HL-60 (cell line): ENCODE measurements around the gene SPEN.

Experiments
- DNase-seq, 2 experiments: peaks; one replicate each; pipeline ENCODE4 v3.0.0-alpha.2; 2010 to 2020; ENCODE audit warnings: low read depth in 1 of 2, low spot score in 1 of 2
- H3K27ac ChIP-seq: fragments of 250-450 bp; sonication (Bioruptor Pico); replicated peaks from 2 replicates; pipeline ENCODE4 v1.5.1; 2020; ENCODE audit warnings: mild to moderate bottlenecking, moderate library complexity
- H3K27me3 ChIP-seq: fragments of 250-450 bp; sonication (Bioruptor Pico); 2 replicates; pipeline ENCODE4 v1.5.1; 2021; ENCODE audit warnings: mild to moderate bottlenecking, moderate library complexity; ENCODE audit not compliant: insufficient read depth, poor library complexity, severe bottlenecking
- H3K4me3 ChIP-seq: replicated peaks from 2 replicates; pipeline ENCODE4 v1.5.1; 2011; ENCODE audit warnings: mild to moderate bottlenecking, control low read depth, low read length; ENCODE audit not compliant: insufficient read depth
- GABPA ChIP-seq: IDR thresholded peaks from 2 replicates; pipeline ENCODE4 v1.6.1; 2012; ENCODE audit warnings: low read depth
- POLR2AphosphoS5 ChIP-seq: IDR thresholded peaks from 2 replicates; pipeline ENCODE4 v1.6.1; 2012; ENCODE audit warnings: low read depth
- SPI1 ChIP-seq: IDR thresholded peaks from 2 replicates; pipeline ENCODE4 v1.6.1; 2012; ENCODE audit warnings: low read depth, mild to moderate bottlenecking, borderline replicate concordance
- TF ChIP-seq, protein P1 (sequence below): IDR thresholded peaks from one replicate; pipeline ENCODE4 v1.5.1; 2011; ENCODE audit warnings: low read length, control low read depth, inconsistent platforms; ENCODE audit not compliant: insufficient read depth
- TF ChIP-seq, protein P2 (sequence below): IDR thresholded peaks from 2 replicates; pipeline ENCODE4 v1.6.1; 2012; ENCODE audit warnings: low read depth; ENCODE audit not compliant: insufficient replicate concordance

The SPEN gene

DNA sequence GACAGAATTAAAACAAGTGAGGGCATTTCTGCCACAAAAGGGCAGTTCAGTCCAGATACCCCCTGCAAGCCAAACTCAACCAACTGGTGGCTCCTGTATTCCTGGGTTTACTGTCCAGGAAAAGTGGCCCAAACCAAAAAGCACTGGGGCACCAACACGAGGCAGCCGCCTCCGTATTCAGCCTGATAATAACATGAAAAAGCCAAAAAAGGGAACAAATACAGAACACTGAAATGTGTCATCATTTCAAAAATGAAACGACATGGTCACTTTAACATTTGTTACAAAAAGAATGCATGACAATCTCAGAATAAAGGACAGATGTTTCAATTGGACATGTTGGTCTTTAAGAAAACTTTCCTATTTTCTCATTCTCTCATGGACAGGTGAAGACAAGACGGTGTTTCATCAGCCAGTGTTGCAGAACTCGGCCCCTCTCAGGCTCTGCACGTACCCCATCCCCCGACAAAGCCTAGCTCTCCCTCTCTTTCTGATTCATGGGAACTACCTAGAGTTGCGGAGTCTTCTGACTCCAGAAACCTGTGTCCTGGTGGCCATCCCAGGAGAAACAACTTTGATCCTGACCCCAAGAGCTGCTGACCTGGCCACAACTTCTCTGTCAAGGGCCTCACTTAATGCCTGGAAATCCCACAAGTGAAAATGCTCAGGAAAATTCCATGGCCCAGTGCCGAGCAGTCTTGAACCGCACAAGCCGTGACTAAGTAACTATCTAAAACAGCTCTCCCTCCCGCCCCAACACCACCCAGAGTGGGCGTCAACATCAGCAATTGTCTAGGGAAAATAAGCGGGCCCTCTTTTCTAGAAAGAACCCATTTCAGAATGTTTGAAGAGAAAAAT lies 101.3 kb downstream of the SPEN start:
- no peak for DNase-seq
- H3K27ac ChIP-seq, result no peak overlapping the region
- no peak overlapping the region for H3K4me3 ChIP-seq
- H3K27me3 ChIP-seq, result no peaks in the 10 kb centered on the region
- TF ChIP-seq, protein P1, sequence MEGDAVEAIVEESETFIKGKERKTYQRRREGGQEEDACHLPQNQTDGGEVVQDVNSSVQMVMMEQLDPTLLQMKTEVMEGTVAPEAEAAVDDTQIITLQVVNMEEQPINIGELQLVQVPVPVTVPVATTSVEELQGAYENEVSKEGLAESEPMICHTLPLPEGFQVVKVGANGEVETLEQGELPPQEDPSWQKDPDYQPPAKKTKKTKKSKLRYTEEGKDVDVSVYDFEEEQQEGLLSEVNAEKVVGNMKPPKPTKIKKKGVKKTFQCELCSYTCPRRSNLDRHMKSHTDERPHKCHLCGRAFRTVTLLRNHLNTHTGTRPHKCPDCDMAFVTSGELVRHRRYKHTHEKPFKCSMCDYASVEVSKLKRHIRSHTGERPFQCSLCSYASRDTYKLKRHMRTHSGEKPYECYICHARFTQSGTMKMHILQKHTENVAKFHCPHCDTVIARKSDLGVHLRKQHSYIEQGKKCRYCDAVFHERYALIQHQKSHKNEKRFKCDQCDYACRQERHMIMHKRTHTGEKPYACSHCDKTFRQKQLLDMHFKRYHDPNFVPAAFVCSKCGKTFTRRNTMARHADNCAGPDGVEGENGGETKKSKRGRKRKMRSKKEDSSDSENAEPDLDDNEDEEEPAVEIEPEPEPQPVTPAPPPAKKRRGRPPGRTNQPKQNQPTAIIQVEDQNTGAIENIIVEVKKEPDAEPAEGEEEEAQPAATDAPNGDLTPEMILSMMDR, result no peak
- TF ChIP-seq SPI1 (no peak), GABPA (no peak), POLR2AphosphoS5 (no peak)
- TF ChIP-seq, protein P2, sequence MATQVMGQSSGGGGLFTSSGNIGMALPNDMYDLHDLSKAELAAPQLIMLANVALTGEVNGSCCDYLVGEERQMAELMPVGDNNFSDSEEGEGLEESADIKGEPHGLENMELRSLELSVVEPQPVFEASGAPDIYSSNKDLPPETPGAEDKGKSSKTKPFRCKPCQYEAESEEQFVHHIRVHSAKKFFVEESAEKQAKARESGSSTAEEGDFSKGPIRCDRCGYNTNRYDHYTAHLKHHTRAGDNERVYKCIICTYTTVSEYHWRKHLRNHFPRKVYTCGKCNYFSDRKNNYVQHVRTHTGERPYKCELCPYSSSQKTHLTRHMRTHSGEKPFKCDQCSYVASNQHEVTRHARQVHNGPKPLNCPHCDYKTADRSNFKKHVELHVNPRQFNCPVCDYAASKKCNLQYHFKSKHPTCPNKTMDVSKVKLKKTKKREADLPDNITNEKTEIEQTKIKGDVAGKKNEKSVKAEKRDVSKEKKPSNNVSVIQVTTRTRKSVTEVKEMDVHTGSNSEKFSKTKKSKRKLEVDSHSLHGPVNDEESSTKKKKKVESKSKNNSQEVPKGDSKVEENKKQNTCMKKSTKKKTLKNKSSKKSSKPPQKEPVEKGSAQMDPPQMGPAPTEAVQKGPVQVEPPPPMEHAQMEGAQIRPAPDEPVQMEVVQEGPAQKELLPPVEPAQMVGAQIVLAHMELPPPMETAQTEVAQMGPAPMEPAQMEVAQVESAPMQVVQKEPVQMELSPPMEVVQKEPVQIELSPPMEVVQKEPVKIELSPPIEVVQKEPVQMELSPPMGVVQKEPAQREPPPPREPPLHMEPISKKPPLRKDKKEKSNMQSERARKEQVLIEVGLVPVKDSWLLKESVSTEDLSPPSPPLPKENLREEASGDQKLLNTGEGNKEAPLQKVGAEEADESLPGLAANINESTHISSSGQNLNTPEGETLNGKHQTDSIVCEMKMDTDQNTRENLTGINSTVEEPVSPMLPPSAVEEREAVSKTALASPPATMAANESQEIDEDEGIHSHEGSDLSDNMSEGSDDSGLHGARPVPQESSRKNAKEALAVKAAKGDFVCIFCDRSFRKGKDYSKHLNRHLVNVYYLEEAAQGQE, result no peak

DNA sequence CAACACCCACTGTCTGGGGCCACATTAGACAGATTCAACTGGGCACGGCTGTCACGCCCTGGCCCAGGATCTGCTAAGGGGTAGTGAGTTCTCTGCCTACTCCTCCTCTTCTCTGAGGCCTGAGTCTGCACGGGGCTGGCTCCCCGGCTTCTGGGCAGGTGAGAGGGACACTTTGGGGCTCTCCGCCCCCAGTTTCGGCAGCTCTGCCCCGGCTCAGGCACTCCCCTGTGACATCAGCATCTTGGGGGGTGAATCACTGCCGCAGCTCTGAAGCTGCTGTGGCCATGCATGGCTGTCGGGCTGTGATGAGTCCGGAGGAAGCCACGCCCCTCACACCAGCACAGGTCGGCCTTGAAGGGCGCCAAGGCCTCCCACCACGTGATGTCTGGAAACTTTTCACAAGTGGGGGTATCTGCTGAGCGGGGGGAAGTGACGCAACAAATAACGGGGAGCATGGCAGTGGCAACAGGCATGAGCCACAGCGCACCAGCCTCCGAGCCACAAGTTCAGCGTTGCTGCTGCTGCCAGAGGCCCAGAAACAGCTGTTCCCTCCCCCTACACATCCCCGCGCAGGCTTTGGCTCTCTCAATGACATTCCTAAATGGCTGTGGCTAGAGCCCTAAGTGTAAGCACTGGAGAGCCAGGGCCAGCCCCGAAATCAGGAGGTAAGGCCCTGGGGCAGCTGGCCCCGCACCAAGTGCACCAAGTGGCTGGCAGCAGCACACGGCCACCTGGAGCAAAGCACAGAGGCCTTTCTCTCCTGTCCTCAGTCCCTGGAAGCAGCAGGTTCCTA lies 102.1 kb downstream of the SPEN start:
- no peaks in the 10 kb centered on the region for H3K27me3 ChIP-seq
- DNase-seq, result peak; percentile 80 to 99
- TF ChIP-seq POLR2AphosphoS5 (0 out of 2 replicates have a peak, but pooled peaks have one; percentile 38), GABPA (no peak)
- no peak overlapping the region; the same call in 1 of the 2 replicates for H3K27ac ChIP-seq
- no peak overlapping the region for H3K4me3 ChIP-seq

DNA sequence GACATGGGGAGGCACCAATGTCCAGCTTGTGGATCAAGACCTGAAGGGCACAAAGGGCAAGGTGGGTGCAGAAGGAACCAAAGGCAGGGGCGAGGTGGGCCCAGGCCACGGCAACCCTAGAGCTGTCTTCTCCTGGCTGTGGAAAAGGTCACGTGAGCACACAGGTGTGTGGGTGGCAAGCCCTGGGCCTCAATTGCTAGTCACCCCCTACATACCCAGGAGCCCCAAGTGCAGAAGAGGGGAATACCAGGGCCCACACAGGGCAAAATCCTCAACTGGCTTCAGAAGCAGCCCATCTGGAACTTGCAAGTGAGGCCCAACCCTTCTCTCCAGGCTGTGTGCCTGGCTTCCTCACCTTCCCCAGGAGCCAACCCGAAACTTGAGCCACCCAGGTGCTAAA lies 102.8 kb downstream of the SPEN start:
- DNase-seq, result no peak
- H3K27me3 ChIP-seq, result no peaks in the 10 kb centered on the region
- no peak for TF ChIP-seq SPI1
- no peak for TF ChIP-seq GABPA
- TF ChIP-seq, protein P2, result no peak
- TF ChIP-seq, protein P1, result no peak
- no peak for TF ChIP-seq POLR2AphosphoS5
- no peak overlapping the region for H3K4me3 ChIP-seq
- no peak overlapping the region; the same call in 1 of the 2 replicates for H3K27ac ChIP-seq

DNA sequence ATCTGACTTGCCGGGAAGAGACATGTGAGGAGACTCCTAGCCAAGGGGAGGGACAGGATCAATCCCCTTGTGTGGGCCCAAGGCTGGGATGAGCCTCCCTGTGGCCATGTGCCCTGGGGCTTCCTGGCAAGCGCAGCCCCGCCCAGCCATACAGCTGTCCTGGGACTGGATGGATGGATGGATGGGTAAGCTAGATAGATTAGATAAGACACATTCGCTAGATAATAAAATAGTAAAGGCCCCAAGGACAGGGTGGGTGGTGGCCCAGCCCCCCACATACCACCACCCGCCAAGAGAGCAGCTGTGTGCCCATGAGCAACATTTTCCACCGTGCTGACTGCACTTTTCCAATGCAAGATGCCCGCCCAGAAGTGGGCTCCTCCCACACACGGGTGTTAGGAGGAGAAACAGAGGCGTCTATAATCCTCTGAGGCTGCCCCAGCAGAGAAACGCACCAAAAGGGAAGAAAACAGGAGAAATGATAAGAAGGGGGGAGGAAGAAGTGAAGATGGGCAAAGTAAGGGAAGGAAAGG lies 103.3 kb downstream of the SPEN start:
- Histone ChIP-seq H3K27me3 (no peaks in the 10 kb centered on the region), H3K27ac (peak overlapping the region; percentile 20; the same call in 1 of the 2 replicates), H3K4me3 (no peak overlapping the region)
- TF ChIP-seq, protein P2, result no peak
- TF ChIP-seq, protein P1, result no peak
- TF ChIP-seq POLR2AphosphoS5, result peak; percentile 49; the same call in 1 of the 2 replicates
- peak; percentile 38 to 50 for DNase-seq
